GM20000 (cell line): ENCODE measurements around the gene EID3.

Experiments used
- DNase-seq: peaks from one replicate; pipeline ENCODE4 v3.0.0; 2012; ENCODE audit warnings: low spot score
- TF ChIP-seq, protein P1 (sequence below): IDR thresholded peaks from 2 replicates; pipeline ENCODE4 v1.5.1; 2012; ENCODE audit warnings: mild to moderate bottlenecking, control low read depth; ENCODE audit errors: extremely low read depth, missing control alignments

Gene EID3

DNA sequence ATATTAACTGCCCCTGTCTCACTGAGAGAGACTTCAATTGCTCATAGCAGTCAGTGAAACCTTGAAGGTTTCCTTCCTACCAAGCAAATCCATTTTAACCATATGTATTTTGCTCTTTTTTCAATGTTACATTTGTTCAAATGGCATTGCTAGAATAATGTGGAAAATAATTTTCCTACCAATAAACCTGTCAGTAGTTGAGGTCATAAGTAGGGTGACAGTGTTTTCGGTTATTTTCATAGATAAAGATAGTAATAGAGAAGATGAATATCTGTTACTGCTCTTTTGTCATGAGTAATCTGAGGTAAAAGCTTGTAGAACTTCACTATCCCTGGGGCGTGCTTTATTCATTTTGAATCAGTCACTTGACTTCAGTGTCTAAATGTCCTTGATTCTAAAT lies 32.6 kb downstream of the EID3 start:
- TF ChIP-seq, protein P1, sequence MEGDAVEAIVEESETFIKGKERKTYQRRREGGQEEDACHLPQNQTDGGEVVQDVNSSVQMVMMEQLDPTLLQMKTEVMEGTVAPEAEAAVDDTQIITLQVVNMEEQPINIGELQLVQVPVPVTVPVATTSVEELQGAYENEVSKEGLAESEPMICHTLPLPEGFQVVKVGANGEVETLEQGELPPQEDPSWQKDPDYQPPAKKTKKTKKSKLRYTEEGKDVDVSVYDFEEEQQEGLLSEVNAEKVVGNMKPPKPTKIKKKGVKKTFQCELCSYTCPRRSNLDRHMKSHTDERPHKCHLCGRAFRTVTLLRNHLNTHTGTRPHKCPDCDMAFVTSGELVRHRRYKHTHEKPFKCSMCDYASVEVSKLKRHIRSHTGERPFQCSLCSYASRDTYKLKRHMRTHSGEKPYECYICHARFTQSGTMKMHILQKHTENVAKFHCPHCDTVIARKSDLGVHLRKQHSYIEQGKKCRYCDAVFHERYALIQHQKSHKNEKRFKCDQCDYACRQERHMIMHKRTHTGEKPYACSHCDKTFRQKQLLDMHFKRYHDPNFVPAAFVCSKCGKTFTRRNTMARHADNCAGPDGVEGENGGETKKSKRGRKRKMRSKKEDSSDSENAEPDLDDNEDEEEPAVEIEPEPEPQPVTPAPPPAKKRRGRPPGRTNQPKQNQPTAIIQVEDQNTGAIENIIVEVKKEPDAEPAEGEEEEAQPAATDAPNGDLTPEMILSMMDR = no peak
- DNase-seq = no peak

DNA sequence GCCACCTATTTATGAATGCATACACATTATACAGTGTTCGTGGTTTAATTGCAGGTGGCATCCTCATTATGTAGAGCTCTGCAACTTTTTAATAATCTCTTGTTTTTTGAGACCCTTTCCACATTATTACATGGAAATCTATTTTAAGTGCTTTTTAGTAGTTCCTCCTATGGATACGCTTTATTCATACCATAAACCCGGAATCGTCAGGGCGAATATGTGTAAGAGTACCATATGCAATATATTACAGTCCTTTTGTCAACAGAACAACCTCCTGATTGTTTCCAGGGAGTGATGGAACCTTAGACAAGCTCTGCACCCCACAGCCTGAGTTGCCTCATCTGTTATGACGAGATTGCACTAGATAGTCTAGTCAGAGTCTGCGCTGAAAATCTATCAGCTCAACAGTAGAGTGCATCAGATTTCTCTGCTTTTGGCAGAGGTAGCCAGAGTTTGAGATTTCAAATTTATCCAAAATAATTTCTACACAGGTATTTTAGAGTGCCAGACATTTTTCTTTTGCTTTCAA lies 33.6 kb downstream of the EID3 start:
- no peak for DNase-seq
- TF ChIP-seq, protein P1 = no peak

DNA sequence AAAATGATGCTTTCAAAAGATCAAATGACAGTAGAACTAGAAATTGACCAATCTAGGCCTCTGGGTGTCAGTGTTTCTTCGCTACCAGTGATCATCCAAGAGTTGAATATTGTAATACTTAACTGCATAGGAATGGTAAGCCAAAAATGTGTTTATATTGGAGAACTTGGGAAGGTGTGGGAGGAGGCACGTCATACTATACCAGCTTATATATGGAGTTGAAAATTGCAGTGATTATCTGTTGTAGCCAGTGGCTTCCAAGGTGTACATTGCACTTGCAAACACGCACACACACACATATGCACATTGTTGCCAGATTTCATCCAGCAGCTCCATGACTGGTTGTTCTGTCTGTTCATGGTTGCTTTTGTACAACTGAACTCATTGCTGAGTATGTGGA lies 36.1 kb downstream of the EID3 start:
- TF ChIP-seq, protein P1 = no peak
- DNase-seq = no peak

DNA sequence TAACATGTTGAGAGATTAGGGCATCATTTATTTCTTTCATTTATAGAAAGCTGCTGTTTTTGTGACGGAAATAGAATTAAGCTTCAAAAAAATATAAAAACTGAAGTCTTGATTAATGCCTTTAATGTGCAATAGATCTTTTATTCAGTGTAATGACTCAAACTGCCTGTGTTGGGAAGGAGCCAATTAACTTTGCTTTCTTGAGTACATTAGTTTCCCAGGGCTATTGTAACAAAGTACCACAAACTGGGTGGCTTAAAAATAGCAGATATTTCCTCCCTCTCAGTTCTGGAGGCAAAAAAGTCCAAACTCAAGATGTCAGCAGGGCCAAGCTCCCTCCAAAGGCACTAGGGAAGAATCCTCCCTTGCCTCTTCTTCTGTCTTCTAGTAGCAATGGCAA lies 36.6 kb downstream of the EID3 start:
- no peak for DNase-seq

DNA sequence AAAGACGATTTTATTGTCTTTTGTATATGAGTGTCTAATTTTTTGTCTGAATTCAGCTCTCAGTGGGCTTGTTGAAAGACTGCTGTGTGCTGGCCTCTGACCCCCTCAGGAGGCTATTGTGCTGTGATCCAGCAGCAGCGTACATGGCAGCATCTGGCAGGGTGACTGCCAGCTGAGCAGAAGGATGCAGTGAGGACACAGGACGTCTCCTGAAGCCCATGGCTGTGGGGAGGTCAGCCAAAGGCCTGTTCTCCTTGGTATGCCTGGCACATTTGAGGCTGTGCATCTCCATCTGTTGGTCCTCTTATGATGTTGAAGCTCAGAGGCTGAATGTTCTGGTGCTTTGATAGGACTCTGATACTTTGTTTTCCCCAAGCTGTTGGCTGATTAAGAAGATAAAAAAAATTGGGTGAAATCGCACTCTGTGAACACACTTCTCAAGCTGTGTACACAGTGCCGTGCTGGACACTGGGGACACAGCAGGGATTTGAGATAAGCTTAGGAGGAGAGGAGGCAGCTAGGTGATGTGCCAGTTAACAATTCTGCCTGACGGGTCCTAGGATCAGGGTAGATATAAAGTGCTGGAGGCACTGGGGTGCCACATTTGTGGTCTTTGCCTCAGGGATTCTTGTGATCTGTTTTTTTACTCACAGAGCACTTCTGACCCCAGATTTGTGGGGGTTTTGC lies 37.5 kb downstream of the EID3 start:
- TF ChIP-seq, protein P1 = no peak
- DNase-seq = no peak

More for the DNA sequence above, 36.6 kb downstream of the EID3 start:
- TF ChIP-seq, protein P1 = no peak

DNA sequence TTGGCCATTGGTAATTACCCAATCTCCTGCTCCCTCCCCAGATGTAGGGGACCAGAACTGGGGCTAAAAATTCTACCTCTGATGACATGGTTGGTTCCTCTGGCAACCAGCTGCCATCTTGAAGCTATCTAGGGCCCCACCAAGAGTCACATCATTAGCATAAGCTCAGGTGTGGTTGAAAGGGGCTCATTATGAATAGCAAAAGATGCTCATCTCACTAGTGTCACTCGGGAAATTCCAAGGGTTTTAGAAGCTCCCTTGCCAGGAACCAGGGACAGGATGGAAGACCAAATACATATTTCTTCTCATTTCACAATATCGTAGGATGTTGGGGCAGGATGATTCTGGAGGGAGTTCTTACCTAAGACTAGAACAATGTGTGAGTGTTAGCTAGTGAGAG lies 38.6 kb downstream of the EID3 start:
- DNase-seq = no peak
- TF ChIP-seq, protein P1 = no peak

DNA sequence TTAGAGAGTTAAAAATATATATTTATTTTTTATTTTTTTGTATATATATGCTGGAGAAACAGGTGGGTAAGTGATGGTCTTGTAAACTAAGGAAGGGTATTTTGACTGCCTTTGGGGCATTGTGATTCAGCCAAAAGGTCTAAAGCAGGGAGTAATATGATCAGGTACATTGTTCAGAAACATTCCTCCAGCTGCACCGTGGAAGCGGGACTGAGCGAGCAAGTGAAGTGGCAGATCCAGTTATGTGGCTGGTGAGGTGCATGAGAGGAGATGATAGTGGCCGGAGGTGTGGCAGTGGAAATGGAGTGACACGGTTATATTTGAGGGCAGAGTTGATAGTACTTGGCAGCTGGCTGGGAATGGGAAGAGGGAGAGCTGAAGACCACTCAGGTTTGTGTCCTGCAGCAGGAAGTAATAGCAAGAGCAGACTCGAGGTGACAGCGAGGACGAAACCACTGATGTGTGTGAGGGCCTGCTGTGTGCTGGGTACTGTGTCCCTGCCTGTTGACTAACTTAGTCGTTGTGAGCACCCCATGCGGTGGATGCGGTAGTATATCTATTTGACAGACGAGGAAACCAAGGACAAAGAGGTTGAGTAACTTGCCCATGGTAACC lies 39.2 kb downstream of the EID3 start:
- DNase-seq = no peak
- TF ChIP-seq, protein P1 = no peak
